ENCODE results near the gene LRIT2. TPM values are rescaled to one million over a fixed set of nuclear protein-coding genes. Genes with fewer than 3 reads are reported as not detected.

Gene LRIT2
- total RNA-seq, 2 donors from 2014 or later, result not detected

DNA sequence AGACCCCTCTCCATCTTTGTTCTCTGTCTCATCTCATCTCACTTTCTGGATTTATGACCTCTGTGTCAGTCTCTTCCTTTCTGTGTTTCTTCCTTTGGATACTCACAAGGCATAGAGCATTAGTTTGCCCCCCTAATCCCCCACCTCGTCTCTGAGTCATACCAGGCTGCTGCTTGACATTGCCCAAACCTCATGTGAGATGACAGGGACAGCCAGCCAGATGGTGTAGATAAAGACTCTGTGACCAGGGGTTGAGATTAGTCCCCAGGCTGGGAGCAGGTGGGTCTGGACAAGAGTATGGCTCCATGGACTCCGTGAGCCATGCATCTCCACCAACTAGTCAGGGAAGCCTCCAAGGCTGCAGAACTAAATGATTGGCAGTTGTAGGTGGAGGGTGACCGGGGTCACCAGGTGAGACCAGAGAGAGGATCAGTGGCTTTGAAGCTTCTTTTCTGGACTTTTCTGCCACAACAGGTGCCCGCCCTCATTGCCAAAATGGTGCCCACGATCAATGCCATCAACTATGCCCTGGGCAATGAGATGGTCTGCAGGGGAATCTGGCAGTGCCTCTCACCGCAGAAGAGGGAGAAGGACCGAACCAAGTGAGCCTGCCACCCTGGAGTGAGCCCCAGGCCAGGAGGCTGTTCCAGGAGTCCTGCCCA lies 32.8 kb upstream of the LRIT2 start:
- intact Hi-C loops (cut with DNase I), result no loop called here
- no peak overlapping the region for H3K27ac ChIP-seq
- TF ChIP-seq, protein P1, sequence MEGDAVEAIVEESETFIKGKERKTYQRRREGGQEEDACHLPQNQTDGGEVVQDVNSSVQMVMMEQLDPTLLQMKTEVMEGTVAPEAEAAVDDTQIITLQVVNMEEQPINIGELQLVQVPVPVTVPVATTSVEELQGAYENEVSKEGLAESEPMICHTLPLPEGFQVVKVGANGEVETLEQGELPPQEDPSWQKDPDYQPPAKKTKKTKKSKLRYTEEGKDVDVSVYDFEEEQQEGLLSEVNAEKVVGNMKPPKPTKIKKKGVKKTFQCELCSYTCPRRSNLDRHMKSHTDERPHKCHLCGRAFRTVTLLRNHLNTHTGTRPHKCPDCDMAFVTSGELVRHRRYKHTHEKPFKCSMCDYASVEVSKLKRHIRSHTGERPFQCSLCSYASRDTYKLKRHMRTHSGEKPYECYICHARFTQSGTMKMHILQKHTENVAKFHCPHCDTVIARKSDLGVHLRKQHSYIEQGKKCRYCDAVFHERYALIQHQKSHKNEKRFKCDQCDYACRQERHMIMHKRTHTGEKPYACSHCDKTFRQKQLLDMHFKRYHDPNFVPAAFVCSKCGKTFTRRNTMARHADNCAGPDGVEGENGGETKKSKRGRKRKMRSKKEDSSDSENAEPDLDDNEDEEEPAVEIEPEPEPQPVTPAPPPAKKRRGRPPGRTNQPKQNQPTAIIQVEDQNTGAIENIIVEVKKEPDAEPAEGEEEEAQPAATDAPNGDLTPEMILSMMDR (IDR thresholded peaks at IDR 0.05), result no peak
- no peaks in the 10 kb centered on the region for H3K9me3 ChIP-seq
- H3K9ac ChIP-seq (ENCODE audit: low read depth in 2 of 2, low read length in 2 of 2), result no peak overlapping the region
- no peaks in the 10 kb centered on the region for H3K36me3 ChIP-seq
- H3K4me3 ChIP-seq, result no peak overlapping the region
- no peak for DNase-seq
- H3K4me1 ChIP-seq, result no peaks in the 10 kb centered on the region
- H3K27me3 ChIP-seq, result no peaks in the 10 kb centered on the region

DNA sequence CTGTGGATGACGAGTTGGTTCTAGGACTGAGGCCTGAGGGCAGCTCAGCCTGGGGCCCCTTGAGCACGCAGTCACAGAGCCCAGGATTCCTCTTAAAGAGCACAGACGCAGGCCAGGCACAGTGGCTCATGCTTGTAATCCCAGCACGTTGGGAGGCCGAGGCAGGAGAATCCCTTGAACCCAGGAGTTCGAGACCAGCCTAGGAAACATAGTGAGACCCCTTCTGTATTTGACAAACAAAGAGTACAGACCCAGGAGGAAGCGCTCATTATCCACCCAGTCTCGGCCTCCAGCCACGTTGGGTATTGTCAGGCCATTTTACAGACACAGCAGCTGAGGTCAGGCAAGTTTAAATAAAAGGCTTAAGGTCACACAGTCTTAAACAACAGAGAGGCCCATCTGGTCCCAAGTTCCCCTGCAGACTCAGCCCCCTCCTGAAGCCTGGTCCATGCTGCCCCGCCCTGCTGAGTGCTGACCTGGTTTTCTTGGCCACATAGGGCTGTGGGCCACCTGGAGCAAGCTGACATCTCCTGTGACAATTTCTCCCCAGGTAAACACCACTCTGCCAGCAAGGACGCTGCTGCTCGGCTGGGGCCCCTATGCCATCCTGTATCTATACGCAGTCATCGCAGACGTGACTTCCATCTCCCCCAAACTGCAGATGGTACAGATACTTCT lies 32.1 kb upstream of the LRIT2 start:
- Histone ChIP-seq H3K27ac (no peak overlapping the region), H3K36me3 (no peaks in the 10 kb centered on the region), H3K4me1 (no peaks in the 10 kb centered on the region), H3K4me3 (no peak overlapping the region), H3K9me3 (no peaks in the 10 kb centered on the region), H3K9ac (ENCODE audit: low read depth in 2 of 2, low read length in 2 of 2) (no peak overlapping the region), H3K27me3 (no peaks in the 10 kb centered on the region)
- intact Hi-C loops (cut with DNase I), result no loop called here
- no peak for DNase-seq
- TF ChIP-seq, protein P1 (IDR thresholded peaks at IDR 0.05), result no peak

DNA sequence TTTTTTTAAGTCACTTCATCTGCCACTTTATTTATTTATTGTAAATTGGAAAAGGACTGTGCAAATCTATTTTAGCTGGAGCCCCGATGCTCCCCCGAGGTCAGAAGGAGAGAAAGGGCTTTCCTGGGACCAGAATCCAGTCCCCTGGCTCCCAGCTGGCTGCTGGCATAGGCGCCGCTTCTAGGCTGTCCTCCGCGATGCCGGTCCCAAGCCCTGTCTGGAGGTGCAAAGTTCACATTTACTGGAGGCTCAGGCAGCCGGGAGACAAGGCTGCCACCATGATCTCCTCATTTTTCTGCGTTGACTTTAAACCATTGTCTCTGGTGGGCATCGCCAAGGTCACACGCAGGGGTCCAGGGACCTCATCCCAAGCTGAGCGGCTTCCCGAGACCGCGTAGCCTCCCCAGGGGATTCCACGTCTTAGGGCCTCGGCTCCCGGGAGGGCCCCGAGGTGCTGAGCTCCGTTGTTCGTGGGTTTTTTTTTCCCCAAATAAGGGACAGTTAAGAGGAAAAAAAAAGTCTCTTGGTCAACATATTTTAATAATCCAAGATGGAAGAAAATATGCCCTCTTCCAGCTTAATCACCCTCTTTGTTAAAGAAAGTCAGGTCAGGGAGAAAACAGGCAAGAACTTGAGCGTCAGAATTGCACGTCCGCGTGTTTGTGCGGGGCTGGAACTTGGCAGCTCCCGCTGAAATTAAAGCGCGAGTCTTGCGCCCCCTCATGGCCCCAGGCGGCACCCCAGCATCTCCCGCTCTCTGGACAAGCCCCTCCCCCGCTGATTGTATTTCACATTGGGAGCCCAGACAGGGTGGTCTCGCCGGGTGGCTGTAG lies 31.4 kb upstream of the LRIT2 start:
- Histone ChIP-seq H3K36me3 (no peaks in the 10 kb centered on the region), H3K9ac (ENCODE audit: low read depth in 2 of 2, low read length in 2 of 2) (no peak overlapping the region), H3K4me1 (no peaks in the 10 kb centered on the region), H3K9me3 (no peaks in the 10 kb centered on the region), H3K4me3 (no peak overlapping the region), H3K27ac (no peak overlapping the region), H3K27me3 (no peaks in the 10 kb centered on the region)
- intact Hi-C loops (cut with DNase I), result no loop called here
- TF ChIP-seq, protein P1 (IDR thresholded peaks at IDR 0.05), result peak; percentile 58
- peak; percentile 62 for DNase-seq

DNA sequence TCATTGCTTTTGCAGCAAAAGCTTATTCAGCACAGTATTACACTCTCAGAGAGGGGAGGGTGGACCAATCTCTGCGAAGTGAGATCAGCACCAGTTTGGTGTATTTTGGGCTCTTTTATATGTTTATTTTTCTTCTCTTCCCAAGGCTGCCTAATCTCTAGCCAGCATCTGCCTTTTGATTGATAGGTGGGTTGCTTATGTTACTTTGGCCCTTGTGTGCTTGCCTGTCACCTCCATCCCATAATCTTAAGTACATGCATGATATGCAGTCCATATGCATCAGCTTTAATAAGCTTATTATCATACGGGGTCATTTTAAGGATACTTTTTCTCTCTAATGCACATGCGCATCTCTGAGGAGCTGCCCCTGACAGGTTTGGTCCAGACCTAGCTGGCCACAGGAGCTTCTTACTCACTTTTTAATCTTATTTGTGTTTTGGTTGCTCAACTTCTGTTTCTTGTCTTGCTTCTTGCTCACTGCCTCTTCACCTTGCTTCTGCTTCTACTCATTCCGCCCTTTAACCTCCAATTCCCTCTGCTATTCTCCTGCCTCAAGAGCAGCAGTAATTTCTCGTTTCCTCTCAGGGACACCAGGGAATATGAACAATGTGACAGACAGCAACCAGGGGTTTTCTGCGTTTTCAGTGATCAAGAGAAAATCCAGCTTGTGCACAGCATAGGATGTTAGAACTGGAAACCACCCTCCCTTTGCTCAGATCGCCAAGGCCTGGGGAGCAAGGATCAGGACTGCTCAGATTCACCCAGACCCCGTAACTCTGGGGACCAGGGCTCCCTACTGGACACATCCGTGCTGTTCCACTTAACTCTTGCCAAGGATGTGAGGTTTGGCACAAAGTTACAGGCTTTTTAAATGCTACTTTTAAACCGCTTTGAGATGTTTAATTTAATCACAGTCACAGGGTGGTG lies 29.5 kb upstream of the LRIT2 start:
- intact Hi-C loops (cut with DNase I), result no loop called here
- Histone ChIP-seq H3K27ac (no peak overlapping the region), H3K9me3 (no peaks in the 10 kb centered on the region), H3K27me3 (no peaks in the 10 kb centered on the region), H3K4me3 (no peak overlapping the region), H3K36me3 (no peaks in the 10 kb centered on the region), H3K4me1 (no peaks in the 10 kb centered on the region), H3K9ac (ENCODE audit: low read depth in 2 of 2, low read length in 2 of 2) (no peak overlapping the region)
- DNase-seq, result no peak
- TF ChIP-seq, protein P1 (IDR thresholded peaks at IDR 0.05), result no peak

DNA sequence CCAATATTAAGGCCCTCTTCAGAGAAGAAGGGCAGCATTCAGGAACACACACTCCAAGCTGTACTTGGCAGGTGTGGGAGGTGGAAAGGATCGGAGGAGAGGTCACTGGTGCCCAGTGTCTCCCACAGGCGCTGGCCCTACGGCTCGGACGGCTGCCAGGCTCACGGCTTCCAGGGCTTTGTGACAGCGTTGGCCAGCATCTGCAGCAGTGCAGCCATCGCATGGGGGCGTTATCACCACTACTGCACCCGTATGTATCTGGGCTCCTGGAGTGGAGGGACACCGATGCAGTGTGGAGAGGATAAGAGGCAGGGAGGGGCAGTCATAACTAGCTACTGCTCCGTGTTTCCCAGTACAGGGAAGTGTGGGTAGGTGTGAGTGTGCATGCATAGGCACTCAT lies 23.4 kb upstream of the LRIT2 start:
- Histone ChIP-seq H3K4me3 (no peak overlapping the region), H3K9ac (ENCODE audit: low read depth in 2 of 2, low read length in 2 of 2) (no peak overlapping the region), H3K36me3 (no peaks in the 10 kb centered on the region), H3K27me3 (no peaks in the 10 kb centered on the region), H3K4me1 (no peaks in the 10 kb centered on the region), H3K9me3 (no peaks in the 10 kb centered on the region), H3K27ac (no peak overlapping the region)
- TF ChIP-seq, protein P1 (IDR thresholded peaks at IDR 0.05), result no peak
- DNase-seq, result no peak
- intact Hi-C loops (cut with DNase I), result no loop called here

Data from colonic mucosa (tissue), 4 donors.